Activated CD4-positive, alpha-beta T cell treated with anti-CD3 and anti-CD28 coated beads for 24 hours (primary cell): ENCODE results near the gene METTL24.
"Not testable (repeated sequence)": the region's sequence is repeated elsewhere in the genome, so short reads cannot be mapped to it uniquely, and the experiment has no call there.

Experiments used
- DNase-seq, 2 donors: peaks; one replicate each; pipeline ENCODE4 v3.0.0-alpha.2; 2020; ENCODE audit warnings: low read depth in 2 of 2

METTL24 gene

GRCh38 chr6:110265273-110265672 is 92.9 kb downstream of the METTL24 start:
- no peak for DNase-seq

DNA sequence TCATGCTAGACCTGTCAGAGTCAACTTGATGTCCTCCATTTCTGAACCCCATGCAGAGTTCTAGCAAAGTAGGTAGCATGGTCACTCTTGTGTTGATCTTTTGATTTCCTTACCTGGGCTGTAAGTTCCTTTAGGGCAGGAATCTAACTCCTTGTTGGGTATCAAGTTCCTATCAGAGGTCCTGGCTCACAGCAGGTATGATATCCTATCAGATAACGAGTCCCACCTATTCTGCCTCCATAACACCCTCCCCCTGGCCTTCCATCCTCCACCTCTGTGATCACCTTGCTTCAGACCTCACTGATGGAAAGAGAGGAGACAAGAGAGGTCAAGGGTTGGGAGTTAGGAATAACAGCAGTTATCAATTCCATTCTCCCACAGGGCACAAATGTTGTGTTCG is 101.8 kb downstream of the METTL24 start:
- no peak for DNase-seq

DNA sequence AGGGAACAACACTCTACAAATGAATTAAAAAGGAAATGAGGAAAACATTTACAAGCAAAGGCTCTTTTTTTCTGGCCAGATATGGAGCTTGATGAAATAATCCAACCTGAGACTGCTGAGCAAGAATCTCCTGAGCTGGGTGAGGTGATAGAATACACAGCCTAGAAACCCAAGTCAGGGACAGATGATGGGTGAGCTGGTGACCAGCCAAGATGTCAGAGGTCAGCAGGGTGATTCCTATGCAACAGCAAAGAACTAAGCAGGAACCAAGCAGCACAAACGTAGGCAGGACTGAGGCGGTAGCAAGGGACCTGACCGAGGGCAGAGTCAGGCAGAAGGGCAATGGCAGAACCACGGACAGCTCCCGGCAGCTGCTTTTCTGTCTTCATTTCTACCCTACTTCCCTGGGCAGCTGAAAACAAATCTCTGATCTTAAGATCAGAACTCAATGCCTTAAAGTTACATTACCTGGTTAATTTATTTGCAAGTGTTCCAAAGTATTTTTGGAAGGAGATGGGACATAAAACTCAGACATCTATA is 102.9 kb downstream of the METTL24 start:
- no peak for DNase-seq

GRCh38 chr6:110250838-110251237 is 107.3 kb downstream of the METTL24 start:
- DNase-seq: no peak

DNA sequence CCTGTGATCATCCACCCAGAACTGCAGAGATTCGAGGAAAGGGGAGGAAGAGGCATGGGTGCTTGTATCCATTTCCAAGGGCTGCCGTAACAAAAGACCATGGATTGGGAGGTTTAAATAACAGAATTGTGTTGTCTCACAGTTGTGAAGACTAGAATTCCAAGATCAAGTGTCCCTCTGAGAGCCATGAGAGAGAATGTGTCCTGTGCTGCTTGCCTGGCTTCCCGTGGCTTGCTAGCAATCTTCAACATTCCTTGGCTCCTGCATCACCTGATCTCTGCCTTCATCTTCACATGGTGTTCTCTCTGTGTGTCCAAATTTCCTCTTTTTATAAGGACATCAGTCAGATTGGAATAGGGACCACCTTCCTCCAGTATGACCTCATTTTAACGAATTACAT is 108.1 kb downstream of the METTL24 start:
- no peak for DNase-seq

GRCh38 chr6:110246900-110247546 is 111.1 kb downstream of the METTL24 start:
- DNase-seq: no peak

DNA sequence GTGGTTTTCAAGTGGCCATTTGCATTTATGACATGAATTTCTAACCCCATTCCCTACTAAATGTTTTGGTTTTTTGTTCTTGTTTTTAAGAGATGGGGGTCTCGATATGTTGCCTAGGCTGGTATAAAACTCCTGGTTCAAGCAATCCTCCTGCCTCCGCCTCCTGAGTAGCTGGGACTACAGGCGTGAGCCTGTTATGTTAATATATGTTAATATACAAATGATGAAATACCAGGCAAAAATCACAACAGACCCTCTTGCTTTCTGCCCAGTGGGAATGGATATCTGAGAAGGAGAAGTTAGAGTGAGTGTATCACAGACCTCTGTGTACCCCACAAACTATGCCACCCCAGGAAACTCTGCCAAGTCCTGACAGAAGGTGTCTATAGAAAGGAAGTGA is 111.8 kb downstream of the METTL24 start:
- no peak for DNase-seq

DNA sequence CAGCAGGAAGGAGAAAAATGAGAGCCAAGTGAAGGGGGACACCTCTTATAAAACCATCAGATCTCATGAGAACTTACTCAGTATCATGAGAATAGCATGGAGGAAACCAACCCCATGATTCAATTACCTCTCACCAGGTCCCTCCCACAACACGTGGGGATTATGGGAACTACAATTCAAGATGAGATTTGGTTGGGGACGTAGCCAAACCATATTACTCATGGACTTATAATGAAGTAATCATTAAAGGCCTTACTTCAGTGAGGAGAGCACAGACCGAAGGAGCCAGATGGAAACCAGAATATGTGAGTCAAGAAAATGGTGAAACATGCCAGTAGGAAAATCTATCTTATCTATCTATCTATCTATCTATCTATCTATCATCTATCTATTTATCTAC is 113.5 kb downstream of the METTL24 start:
- DNase-seq: not testable (repeated sequence)

GRCh38 chr6:110239526-110240274 is 118.4 kb downstream of the METTL24 start:
- DNase-seq: no peak

DNA sequence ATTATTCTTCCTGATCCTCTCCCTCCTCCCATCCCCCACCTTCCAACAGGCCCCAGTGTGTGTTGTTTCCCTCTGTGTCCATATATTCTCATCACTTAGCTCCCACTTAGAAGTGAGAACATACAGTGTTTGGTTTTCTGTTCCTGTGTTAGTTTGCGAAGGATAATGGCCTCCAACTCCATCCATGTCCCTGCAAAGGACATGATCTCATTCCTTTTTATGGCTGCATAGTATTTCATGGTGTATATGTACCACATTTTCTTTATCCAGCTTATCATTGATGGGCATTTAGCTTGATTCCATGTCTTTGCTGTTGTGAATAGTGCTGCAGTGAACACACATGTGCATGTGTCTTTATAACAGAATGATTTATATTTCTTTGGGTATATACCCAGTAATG is 122.1 kb downstream of the METTL24 start:
- DNase-seq: not testable (repeated sequence)

- DNase-seq: no peak
These were observed 124.3 kb downstream of the METTL24 start for GRCh38 chr6:110233770-110234374.

DNA sequence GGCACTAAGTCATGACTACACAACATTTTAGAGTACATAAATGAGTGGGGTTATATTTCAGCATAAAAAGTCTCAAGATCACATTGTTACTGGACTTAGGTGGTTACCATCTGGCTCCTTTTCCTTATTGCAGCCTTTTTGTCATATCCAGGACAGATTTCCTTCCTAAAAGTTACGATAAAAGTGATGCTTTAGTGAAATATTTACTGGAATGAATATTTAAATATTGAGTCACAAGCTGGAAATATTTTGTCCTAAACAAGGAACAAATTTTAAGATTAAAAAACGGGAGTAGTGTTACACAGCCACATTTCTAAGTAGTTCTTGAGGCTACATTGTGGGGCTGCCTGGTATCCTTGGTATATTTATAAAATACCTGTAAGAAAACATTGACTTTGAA is 125.7 kb downstream of the METTL24 start:
- no peak for DNase-seq

DNA sequence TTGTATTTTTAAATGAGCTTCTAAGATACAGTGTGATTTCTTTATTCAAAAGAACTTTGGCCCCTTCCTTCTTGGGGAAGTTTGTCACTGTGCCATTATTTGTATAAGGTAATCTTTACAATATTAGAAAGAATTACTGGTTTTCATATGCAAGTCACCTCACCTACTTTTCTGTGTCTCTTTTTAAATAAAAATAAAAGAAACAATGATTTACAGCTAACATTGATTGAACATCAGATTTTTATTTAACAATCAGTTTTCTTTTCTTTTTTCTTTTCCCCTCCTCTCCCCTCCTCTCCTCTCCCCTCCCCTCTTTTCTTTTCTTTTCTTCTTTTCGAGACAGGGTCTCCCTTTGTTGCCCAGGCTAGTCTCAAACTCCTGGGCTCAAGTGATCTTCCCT is 131.9 kb downstream of the METTL24 start:
- DNase-seq: no peak

DNA sequence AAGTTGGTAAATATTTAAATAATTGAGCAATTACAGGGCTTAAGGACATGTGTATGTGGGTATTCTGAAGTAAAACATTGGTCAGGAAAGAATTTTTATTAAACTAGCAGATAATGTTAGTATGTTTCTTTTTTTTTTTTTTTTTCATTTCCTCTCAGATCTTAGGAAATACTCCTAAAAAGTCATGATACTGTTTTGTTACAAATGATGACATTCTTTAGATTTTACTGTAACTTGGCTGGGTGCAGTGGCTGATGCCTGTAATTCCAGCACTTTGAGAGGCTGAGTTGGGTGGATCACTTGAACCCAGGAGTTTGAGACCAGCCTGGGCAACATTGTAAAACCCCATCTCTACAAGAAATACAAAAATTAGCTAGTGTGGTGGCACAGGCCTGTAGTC is 136.4 kb downstream of the METTL24 start:
- DNase-seq: no peak

- DNase-seq: no peak
These were observed 140.9 kb downstream of the METTL24 start for GRCh38 chr6:110217266-110217665.

DNA sequence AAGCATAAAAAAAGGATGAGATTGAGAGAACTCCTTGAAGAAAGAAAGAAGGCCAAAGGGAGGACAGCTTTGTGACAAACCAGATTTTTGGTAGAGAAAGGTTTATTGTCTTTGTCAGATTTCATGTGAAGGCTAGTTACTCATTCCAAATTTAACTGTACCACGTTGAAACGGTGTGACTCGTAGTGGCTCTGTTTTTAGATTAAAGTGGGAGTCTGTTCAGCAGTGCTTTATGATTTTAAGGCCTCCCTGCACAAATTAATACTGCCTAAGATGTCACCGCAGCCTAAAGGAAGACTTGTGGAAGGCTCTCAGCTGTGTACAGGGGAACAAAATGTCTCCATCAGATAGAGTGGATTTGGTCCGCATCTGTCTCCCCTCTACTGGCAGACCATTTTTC is 142.0 kb downstream of the METTL24 start:
- DNase-seq: no peak

DNA sequence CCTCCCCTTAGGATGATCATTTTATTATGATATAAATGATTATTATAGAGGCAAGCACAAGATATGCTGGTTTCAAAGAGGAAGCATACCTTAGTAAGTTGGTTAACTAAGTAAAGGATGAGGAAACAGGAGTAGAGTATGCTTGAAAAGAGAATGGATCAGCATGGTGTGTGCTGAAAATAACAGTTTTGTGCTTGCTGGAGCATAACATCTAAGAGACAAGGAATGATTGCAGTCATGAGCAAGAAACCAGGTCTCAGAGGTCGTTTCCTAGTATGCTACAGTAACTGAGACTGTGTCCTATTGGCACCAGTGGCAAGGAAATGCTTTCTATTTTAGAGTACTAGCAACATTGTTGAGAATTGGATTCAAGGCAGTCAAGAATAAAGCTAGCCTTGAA is 143.8 kb downstream of the METTL24 start:
- no peak for DNase-seq

DNA sequence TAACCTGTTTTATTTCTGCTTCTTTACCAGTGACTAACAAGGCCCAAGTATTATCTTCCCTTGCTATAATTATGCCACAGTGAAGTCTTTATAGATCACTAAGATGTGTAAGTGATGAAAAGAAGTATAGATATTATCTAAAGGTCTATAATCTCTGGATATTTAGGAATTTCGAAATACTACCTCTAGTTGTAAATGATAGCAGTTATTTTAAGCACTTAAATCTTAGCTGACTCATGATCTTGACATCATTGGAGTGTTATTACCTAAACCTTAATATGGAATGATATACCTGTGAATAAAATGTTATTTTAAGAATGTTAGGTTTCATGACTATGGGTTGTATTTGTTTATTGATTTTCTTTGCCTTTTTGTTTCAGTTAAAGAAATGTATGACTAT is 146.4 kb downstream of the METTL24 start:
- DNase-seq: no peak

GRCh38 chr6:110207652-110208051 is 150.5 kb downstream of the METTL24 start:
- DNase-seq: no peak

- no peak for DNase-seq
These were observed 156.8 kb downstream of the METTL24 start for GRCh38 chr6:110201151-110201884.

GRCh38 chr6:110198561-110198960 is 159.6 kb downstream of the METTL24 start:
- no peak for DNase-seq

DNA sequence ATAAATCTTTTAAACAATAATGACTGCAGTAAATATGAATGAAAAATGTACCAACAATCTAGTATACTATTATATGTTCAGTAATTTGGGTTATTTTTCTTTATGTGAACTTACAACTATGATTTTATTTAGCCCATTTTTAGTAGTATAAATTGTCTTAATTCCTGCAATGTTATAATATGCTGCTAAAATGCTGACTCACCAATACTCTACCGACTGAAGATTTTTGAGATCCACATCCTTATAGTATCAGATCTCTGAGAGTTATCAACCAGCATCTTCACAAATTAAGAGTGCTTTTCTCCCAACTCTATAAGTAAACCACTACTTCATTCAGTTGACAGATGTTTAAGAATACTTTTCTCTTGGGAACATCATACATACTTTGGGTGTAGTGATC is 161.3 kb downstream of the METTL24 start:
- no peak for DNase-seq
